Vagina (tissue), 2 donors: ENCODE data around the gene A4GALT. TPM values are rescaled to one million over a fixed set of nuclear protein-coding genes. Genes with fewer than 3 reads are reported as not detected.

Source experiments
- DNase-seq, 2 donors: peaks; one replicate each; pipeline ENCODE4 v3.0.0-alpha.2; 2017; ENCODE audit errors: extremely low spot score in 2 of 2
- H3K27ac ChIP-seq: fragments of 200-600 bp; sonication (generic); one replicate; pipeline ENCODE4 v1.5.1; 2019
- H3K27me3 ChIP-seq: fragments of 200-600 bp; sonication (generic); one replicate; pipeline ENCODE4 v1.5.1; 2019
- H3K36me3 ChIP-seq, 2 donors: fragments of 200-600 bp; sonication (generic); one replicate each; pipeline ENCODE4 v1.5.1; 2017 to 2019
- H3K4me1 ChIP-seq: fragments of 200-600 bp; sonication (generic); one replicate; pipeline ENCODE4 v1.5.1; 2019
- H3K4me3 ChIP-seq, 2 donors: fragments of 200-600 bp; sonication (generic); 1 replicate in 1 of 2; 2 replicates in 1 of 2; pipeline ENCODE4 v1.5.1; 2016 to 2019
- H3K9me3 ChIP-seq: fragments of 200-600 bp; sonication (generic); one replicate; pipeline ENCODE4 v1.5.1; 2019
- POLR2A ChIP-seq, 2 donors: fragments of 450-650 bp; IDR thresholded peaks; one replicate each; pipeline ENCODE4 v1.6.1; 2017; ENCODE audit warnings: antibody characterized with exemption in 2 of 2, mild to moderate bottlenecking in 2 of 2, moderate library complexity in 2 of 2
- POLR2AphosphoS5 ChIP-seq, 2 donors: sonication (generic); formaldehyde crosslinking; IDR thresholded peaks; one replicate each; pipeline ENCODE4 v1.9.0; 2017; ENCODE audit warnings: antibody characterized with exemption in 2 of 2, mild to moderate bottlenecking in 2 of 2, low read depth in 1 of 2; ENCODE audit not compliant: insufficient read depth in 1 of 2
- intact Hi-C: fragments of 100-400 bp; cut with DNase I; formaldehyde crosslinking; loops from one replicate; pipeline ENCODE4 v1.15.1; 2023
- small RNA-seq: library from RNA; depleted of rRNA; stranded (forward); fragments of <200 nt; gene quantifications from one replicate; pipeline ENCODE3, GENCODE V24; 2016
- total RNA-seq: library from RNA; depleted of rRNA; stranded (reverse); fragments of >200 nt; gene quantifications from one replicate; pipeline ENCODE4 v1.2.3, GENCODE V29; 2016
- TF ChIP-seq, protein P1 (sequence below), 3 experiments: fragments of 450-650 bp in 2 of 3; fragments of 200-600 bp in 1 of 3; sonication (generic) in 1 of 3; IDR thresholded peaks; one replicate each; pipeline ENCODE4 v1.5.1; 2017 to 2019; ENCODE audit warnings: antibody characterized with exemption in 3 of 3, mild to moderate bottlenecking in 2 of 3, moderate library complexity in 2 of 3

Gene A4GALT
- total RNA-seq, 1 donor from 2014 or later, result 35.6 TPM

DNA sequence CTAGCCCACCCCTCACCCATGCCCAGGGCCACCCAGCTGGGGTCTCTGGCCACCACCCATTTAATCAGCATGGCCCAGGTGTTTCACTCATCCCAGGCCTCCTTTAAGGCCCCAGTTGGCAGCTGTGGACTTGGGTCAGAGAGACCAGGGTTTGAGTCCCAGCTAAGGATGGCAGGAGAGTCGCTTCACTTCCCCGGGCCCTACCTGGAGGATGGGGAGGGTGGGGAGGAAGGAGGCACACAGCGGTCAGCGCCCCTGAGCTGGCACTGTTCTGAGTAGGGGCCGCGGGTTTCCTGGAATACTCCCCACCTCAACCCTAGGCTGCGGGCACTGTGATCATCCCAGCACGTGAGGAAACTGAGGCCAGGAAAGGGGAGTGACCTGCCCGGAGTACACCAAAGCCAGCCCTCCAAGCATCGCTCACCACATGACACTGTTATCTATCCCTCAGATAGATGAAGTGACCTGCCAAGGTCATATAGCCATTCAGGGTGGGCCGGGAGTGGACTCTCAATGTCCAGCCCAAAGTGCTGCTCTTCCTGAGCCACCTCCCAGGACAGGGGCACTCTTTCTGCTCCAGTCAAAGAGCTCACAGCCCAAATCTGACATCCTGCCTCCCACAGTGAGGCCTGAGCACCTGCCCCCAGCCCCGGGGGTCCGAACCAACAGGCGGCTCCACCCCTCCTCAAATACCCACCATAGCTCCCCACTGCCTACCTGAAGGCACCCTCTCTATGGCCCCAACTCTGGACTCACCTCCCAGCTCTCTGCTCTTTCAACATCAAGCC is 76.8 kb downstream of the A4GALT start:
- no peaks in the 10 kb centered on the region for H3K9me3 ChIP-seq
- no peak for TF ChIP-seq POLR2A (IDR thresholded peaks at IDR 0.05)
- TF ChIP-seq, protein P1, sequence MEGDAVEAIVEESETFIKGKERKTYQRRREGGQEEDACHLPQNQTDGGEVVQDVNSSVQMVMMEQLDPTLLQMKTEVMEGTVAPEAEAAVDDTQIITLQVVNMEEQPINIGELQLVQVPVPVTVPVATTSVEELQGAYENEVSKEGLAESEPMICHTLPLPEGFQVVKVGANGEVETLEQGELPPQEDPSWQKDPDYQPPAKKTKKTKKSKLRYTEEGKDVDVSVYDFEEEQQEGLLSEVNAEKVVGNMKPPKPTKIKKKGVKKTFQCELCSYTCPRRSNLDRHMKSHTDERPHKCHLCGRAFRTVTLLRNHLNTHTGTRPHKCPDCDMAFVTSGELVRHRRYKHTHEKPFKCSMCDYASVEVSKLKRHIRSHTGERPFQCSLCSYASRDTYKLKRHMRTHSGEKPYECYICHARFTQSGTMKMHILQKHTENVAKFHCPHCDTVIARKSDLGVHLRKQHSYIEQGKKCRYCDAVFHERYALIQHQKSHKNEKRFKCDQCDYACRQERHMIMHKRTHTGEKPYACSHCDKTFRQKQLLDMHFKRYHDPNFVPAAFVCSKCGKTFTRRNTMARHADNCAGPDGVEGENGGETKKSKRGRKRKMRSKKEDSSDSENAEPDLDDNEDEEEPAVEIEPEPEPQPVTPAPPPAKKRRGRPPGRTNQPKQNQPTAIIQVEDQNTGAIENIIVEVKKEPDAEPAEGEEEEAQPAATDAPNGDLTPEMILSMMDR (IDR thresholded peaks at IDR 0.05), result no peak
- no peak for TF ChIP-seq POLR2AphosphoS5 (IDR thresholded peaks at IDR 0.05; ENCODE audit: insufficient read depth in 1 of 2, low read depth in 1 of 2)
- H3K36me3 ChIP-seq, result no peaks in the 10 kb centered on the region
- intact Hi-C loops, result no loop called here
- H3K4me1 ChIP-seq, result peaks cover 70% of the 10 kb centered on the region
- H3K27ac ChIP-seq, result peak overlapping the region; percentile 99
- DNase-seq, result no peak
- peak overlapping the region in 1 of 2 donors; percentile 90 for H3K4me3 ChIP-seq
- H3K27me3 ChIP-seq, result no peaks in the 10 kb centered on the region

DNA sequence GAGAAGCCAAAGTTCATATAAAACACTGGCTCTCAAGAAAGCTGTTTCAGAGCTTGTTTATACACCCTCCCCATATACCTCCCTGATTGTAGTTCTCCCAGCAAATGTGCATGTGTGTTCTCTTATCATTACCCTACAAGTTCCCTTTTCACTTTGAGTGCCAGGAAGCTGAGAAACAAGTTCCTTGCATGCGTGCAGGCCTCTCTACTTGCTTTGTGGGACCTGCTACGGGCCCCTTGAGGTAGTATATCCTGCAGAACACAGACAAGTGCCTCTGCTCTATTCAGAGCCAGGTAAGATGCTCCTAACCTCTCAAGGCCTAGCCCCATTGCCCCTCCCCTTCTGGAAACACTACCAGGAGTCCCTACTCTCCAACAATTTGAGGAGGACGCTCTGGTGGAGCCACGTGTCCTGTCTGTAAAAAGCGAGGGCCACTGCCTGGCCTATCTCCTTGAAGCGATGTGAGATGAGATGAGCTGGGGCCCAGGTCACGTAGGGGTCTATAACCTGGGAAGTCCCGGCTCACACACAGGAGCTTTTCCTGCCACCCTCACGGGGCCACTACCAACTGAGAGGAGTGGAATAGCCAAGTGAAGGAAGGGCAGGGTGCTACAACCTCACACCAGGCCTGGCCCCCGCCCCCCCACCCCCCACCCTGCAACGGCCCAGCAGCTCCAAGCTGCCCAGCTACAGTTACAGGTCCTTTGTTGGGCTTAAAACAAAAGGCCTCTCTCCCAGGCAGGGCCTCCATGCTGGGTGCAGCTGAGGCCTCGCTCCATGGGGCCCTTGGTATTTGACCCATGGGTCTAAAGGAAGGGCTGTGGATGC is 77.7 kb downstream of the A4GALT start:
- Histone ChIP-seq H3K9me3 (no peaks in the 10 kb centered on the region), H3K4me1 (peaks cover 65% of the 10 kb centered on the region), H3K36me3 (no peaks in the 10 kb centered on the region), H3K27ac (peak overlapping the region; percentile 99), H3K27me3 (no peaks in the 10 kb centered on the region), H3K4me3 (no peak overlapping the region)
- intact Hi-C loops, result no loop called here
- TF ChIP-seq POLR2AphosphoS5 (IDR thresholded peaks at IDR 0.05; ENCODE audit: insufficient read depth in 1 of 2, low read depth in 1 of 2) (no peak), POLR2A (IDR thresholded peaks at IDR 0.05) (no peak)
- TF ChIP-seq, protein P1 (IDR thresholded peaks at IDR 0.05), result no peak
- DNase-seq, result no peak

Small RNA genes within 50 kb of the gene (small RNA-seq; reads per million reads assigned to genes)
- not detected for gene RF00019

Other genes starting within 250 kb of the A4GALT start
- 20.6 TPM for gene RRP7A, start 201.1 kb downstream of the A4GALT start, total RNA-seq
- 4.4 TPM for gene SERHL2, start 166.9 kb downstream of the A4GALT start, total RNA-seq
- gene POLDIP3, start 106.0 kb downstream of the A4GALT start, total RNA-seq, result 34.9 TPM
- gene ATP5MGL, start 80.3 kb downstream of the A4GALT start, total RNA-seq, result not detected
- gene CYB5R3, start 71.5 kb downstream of the A4GALT start, total RNA-seq, result 174 TPM
- gene ARFGAP3, start 136.4 kb upstream of the A4GALT start, total RNA-seq, result 28.0 TPM